Measurements from ENCODE around the gene USF1.

USF1 gene

DNA sequence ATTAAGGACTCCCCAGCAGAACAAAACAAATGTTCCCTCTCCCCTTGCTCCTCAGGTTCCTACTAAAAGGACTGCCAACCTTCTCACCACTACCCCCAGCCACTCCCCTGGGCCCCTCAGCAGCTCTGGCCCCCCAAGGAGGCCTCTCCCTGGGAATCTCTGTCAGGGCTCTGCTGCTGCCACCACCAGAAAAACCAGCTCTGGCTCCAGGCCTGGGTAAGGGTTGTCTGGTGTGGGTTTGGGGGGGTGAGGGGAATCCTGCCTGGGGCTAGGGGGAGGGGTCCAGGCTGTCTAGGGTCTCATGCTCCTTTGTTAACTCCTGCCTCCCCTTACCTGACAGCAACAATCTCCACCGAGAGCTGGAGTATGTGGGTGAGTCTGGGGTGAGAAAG is 38.8 kb upstream of the USF1 start:
- H3K27me3 ChIP-seq (ENCODE audit: insufficient read depth, low read length, poor library complexity, severe bottlenecking): no peaks in the 10 kb centered on the region
- no peaks in the 10 kb centered on the region for H3K36me3 ChIP-seq (ENCODE audit: insufficient read depth, low read length)
- no peaks in the 10 kb centered on the region for H3K9me3 ChIP-seq (ENCODE audit: insufficient read depth, low read depth, low read length)
- TF ChIP-seq EZH2phosphoT487 (IDR thresholded peaks at IDR 0.05; ENCODE audit: borderline replicate concordance) (no peak), CTCF (conservative IDR thresholded peaks at IDR 0.05; ENCODE audit: low read length) (no peak)
- no peaks in the 10 kb centered on the region for H3K79me2 ChIP-seq (ENCODE audit: insufficient read depth, low read length)
- H3K9ac ChIP-seq (ENCODE audit: low read depth, low read length, poor library complexity, severe bottlenecking): no peak overlapping the region
- H4K20me1 ChIP-seq (ENCODE audit: insufficient read depth, low read length, poor library complexity, severe bottlenecking): no peaks in the 10 kb centered on the region
- no peak overlapping the region for H3K4me3 ChIP-seq (ENCODE audit: low read length, poor library complexity, severe bottlenecking)
- H3K4me1 ChIP-seq (ENCODE audit: insufficient read depth, low read length, poor library complexity, severe bottlenecking): no peaks in the 10 kb centered on the region
- no peaks in the 10 kb centered on the region for H3K9me2 ChIP-seq (replicated peaks; ENCODE audit: low read depth, low read length)
- no peak overlapping the region for H3K4me2 ChIP-seq (ENCODE audit: low read depth, low read length, poor library complexity, severe bottlenecking)
- H3F3A ChIP-seq (ENCODE audit: low read depth): no peaks in the 10 kb centered on the region
- H2AFZ ChIP-seq (ENCODE audit: low read length): no peak overlapping the region

DNA sequence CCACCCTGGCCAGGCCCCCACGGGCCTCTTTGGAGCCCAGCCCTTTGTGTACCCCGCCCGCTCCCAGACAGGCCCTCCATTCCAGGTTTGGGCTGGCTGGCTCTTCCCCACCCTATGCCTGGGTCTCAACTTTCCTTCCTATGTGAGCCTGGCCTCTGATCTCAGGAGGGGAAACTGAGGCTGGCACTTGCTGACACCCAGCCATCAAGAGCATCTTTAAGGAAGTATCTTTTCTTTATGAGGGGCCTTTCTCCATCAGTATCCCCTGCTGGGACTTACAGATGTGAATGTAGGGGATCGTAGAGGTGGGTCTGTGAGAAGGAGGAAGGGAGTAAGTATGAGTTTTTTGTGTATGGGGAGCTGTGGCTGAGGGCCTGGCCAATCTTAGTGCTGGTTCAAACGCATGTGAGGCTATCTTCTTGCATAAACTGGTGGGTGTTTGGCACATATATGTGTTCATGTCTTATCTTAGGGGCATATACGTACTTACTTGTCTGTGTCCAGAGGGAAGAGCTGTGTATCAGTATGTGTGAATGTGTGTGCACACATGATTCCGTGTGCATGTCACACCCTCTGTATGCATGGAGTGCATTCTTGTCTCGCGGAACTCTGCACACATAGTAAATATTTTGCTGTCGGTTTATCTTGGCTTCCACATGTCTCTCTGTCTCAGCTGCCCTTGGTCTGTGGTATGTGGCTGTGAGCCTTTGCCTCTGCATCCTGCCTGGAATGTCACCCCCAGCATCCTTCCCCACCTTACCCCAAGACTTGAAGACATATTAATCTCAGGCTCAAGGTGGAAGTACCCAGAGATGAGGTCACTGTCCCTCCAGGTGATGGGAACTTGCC is 38.2 kb upstream of the USF1 start:
- Histone ChIP-seq H3K9ac (ENCODE audit: low read depth, low read length, poor library complexity, severe bottlenecking) (no peak overlapping the region), H3K36me3 (ENCODE audit: insufficient read depth, low read length) (no peaks in the 10 kb centered on the region)
- TF ChIP-seq CTCF (conservative IDR thresholded peaks at IDR 0.05; ENCODE audit: low read length): no peak
- no peak for TF ChIP-seq EZH2phosphoT487 (IDR thresholded peaks at IDR 0.05; ENCODE audit: borderline replicate concordance)

GRCh38 chr1:161082996-161083747 is 37.4 kb upstream of the USF1 start:
- no peaks in the 10 kb centered on the region for H4K20me1 ChIP-seq (ENCODE audit: insufficient read depth, low read length, poor library complexity, severe bottlenecking)
- no peak overlapping the region for H3K9ac ChIP-seq (ENCODE audit: low read depth, low read length, poor library complexity, severe bottlenecking)
- H3K4me3 ChIP-seq (ENCODE audit: low read length, poor library complexity, severe bottlenecking): no peak overlapping the region
- H3K79me2 ChIP-seq (ENCODE audit: insufficient read depth, low read length): no peaks in the 10 kb centered on the region
- no peak overlapping the region for H2AFZ ChIP-seq (ENCODE audit: low read length)
- no peaks in the 10 kb centered on the region for H3K4me1 ChIP-seq (ENCODE audit: insufficient read depth, low read length, poor library complexity, severe bottlenecking)
- no peaks in the 10 kb centered on the region for H3K9me3 ChIP-seq (ENCODE audit: insufficient read depth, low read depth, low read length)
- no peaks in the 10 kb centered on the region for H3F3A ChIP-seq (ENCODE audit: low read depth)
- no peaks in the 10 kb centered on the region for H3K9me2 ChIP-seq (replicated peaks; ENCODE audit: low read depth, low read length)
- TF ChIP-seq CTCF (conservative IDR thresholded peaks at IDR 0.05; ENCODE audit: low read length): no peak
- TF ChIP-seq EZH2phosphoT487 (IDR thresholded peaks at IDR 0.05; ENCODE audit: borderline replicate concordance): no peak
- no peaks in the 10 kb centered on the region for H3K27me3 ChIP-seq (ENCODE audit: insufficient read depth, low read length, poor library complexity, severe bottlenecking)
- H3K4me2 ChIP-seq (ENCODE audit: low read depth, low read length, poor library complexity, severe bottlenecking): no peak overlapping the region
- no peaks in the 10 kb centered on the region for H3K36me3 ChIP-seq (ENCODE audit: insufficient read depth, low read length)

More for the DNA sequence above, 38.2 kb upstream of the USF1 start:
- no peaks in the 10 kb centered on the region for H3K79me2 ChIP-seq (ENCODE audit: insufficient read depth, low read length)
- no peaks in the 10 kb centered on the region for H3K9me2 ChIP-seq (replicated peaks; ENCODE audit: low read depth, low read length)
- H2AFZ ChIP-seq (ENCODE audit: low read length): no peak overlapping the region
- no peak overlapping the region for H3K4me3 ChIP-seq (ENCODE audit: low read length, poor library complexity, severe bottlenecking)
- H3K4me1 ChIP-seq (ENCODE audit: insufficient read depth, low read length, poor library complexity, severe bottlenecking): no peaks in the 10 kb centered on the region
- no peaks in the 10 kb centered on the region for H3K9me3 ChIP-seq (ENCODE audit: insufficient read depth, low read depth, low read length)
- H3K4me2 ChIP-seq (ENCODE audit: low read depth, low read length, poor library complexity, severe bottlenecking): no peak overlapping the region
- H3K27me3 ChIP-seq (ENCODE audit: insufficient read depth, low read length, poor library complexity, severe bottlenecking): no peaks in the 10 kb centered on the region
- no peaks in the 10 kb centered on the region for H3F3A ChIP-seq (ENCODE audit: low read depth)
- H4K20me1 ChIP-seq (ENCODE audit: insufficient read depth, low read length, poor library complexity, severe bottlenecking): no peaks in the 10 kb centered on the region

All from Loucy (cell line).